Measurements from ENCODE around the gene DNAJC13. TPM values are rescaled to one million over a fixed set of nuclear protein-coding genes. Genes with fewer than 3 reads are reported as not detected.

Gene DNAJC13
- total and polyA plus RNA-seq, 2 experiments from 2014 or later, result 15.1 to 55.4 TPM

DNA sequence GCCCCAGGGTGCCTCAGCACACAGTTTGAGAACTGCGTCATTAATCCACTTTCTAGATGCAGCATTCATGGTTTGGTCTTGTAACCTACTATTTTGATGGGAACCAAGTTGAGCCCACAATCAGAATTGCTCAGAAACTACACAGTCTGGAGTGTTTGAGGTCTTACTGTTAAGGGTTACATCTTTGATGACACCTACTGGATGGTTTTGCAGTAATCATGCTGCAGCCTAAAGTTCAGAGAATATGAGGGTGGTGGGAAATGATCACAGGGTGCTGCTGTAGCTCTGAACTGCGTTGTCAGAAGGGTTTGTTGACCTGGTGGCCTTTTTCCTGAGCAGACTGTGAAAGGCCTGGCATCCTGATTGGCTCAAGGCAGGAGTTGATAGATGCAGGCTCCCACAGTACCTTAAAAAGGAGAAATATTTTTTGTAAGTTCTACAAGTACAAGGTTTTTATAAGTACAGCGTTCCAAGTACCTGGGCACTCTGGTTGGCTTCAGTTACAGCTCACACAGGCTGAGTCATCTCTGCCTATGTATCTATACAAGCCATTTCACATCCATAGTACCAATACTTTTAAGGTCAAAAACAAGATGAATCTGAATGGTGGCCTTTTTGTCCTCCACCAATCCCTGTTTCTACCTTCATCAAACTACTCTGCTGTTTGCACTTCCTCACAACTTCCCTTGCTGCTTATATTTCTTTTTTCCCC lies 119.3 kb downstream of the DNAJC13 start:
- Histone ChIP-seq H3K36me3 (replicated peaks; ENCODE audit: insufficient read depth, low read depth) (no peaks in the 10 kb centered on the region), H3K4me1 (ENCODE audit: insufficient read depth) (peaks cover 10% of the 10 kb centered on the region), H3K79me2 (no peaks in the 10 kb centered on the region), H3K27me3 (no peaks in the 10 kb centered on the region), H3K27ac (no peak overlapping the region), H2AFZ (no peak overlapping the region), H3K4me3 (no peak overlapping the region), H3K4me2 (no peak overlapping the region), H3K9me3 (ENCODE audit: low read depth) (no peaks in the 10 kb centered on the region), H4K20me1 (ENCODE audit: insufficient read depth, poor library complexity, severe bottlenecking) (no peaks in the 10 kb centered on the region), H3K9me2 (replicated peaks; ENCODE audit: insufficient read depth) (no peaks in the 10 kb centered on the region)
- TF ChIP-seq EZH2phosphoT487 (IDR thresholded peaks at IDR 0.05; ENCODE audit: low read depth, severe bottlenecking, unreplicated experiment), result no peak
- WGBS (ENCODE audit: low lambda C conversion rate, missing lambda C conversion rate), result 100% methylated on average over 3 of the region's 3 CpGs
- DNase-seq (ENCODE audit: low spot score), result no peak

GRCh38 chr3:132537297-132537696 lies 120.0 kb downstream of the DNAJC13 start:
- H3K27me3 ChIP-seq, result no peaks in the 10 kb centered on the region
- H2AFZ ChIP-seq, result no peak overlapping the region
- no peak overlapping the region for H3K27ac ChIP-seq
- H3K36me3 ChIP-seq (replicated peaks; ENCODE audit: insufficient read depth, low read depth), result no peaks in the 10 kb centered on the region
- TF ChIP-seq, protein P1, sequence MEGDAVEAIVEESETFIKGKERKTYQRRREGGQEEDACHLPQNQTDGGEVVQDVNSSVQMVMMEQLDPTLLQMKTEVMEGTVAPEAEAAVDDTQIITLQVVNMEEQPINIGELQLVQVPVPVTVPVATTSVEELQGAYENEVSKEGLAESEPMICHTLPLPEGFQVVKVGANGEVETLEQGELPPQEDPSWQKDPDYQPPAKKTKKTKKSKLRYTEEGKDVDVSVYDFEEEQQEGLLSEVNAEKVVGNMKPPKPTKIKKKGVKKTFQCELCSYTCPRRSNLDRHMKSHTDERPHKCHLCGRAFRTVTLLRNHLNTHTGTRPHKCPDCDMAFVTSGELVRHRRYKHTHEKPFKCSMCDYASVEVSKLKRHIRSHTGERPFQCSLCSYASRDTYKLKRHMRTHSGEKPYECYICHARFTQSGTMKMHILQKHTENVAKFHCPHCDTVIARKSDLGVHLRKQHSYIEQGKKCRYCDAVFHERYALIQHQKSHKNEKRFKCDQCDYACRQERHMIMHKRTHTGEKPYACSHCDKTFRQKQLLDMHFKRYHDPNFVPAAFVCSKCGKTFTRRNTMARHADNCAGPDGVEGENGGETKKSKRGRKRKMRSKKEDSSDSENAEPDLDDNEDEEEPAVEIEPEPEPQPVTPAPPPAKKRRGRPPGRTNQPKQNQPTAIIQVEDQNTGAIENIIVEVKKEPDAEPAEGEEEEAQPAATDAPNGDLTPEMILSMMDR (IDR thresholded peaks at IDR 0.05; ENCODE audit: poor library complexity), result no peak
- TF ChIP-seq EZH2phosphoT487 (IDR thresholded peaks at IDR 0.05; ENCODE audit: low read depth, severe bottlenecking, unreplicated experiment) (no peak), EZH2 (IDR thresholded peaks at IDR 0.05; ENCODE audit: borderline replicate concordance) (no peak)
- H3K4me1 ChIP-seq (ENCODE audit: insufficient read depth), result peaks cover 10% of the 10 kb centered on the region
- no peaks in the 10 kb centered on the region for H3K9me3 ChIP-seq (ENCODE audit: low read depth)
- no peak overlapping the region for H3K4me2 ChIP-seq
- H3K9me2 ChIP-seq (replicated peaks; ENCODE audit: insufficient read depth), result no peaks in the 10 kb centered on the region
- no peak overlapping the region for H3K4me3 ChIP-seq
- H4K20me1 ChIP-seq (ENCODE audit: insufficient read depth, poor library complexity, severe bottlenecking), result no peaks in the 10 kb centered on the region
- 93% methylated on average over 1 of the region's 1 CpG for WGBS (ENCODE audit: low lambda C conversion rate, missing lambda C conversion rate)
- DNase-seq (ENCODE audit: low spot score), result no peak
- H3K79me2 ChIP-seq, result no peaks in the 10 kb centered on the region

DNA sequence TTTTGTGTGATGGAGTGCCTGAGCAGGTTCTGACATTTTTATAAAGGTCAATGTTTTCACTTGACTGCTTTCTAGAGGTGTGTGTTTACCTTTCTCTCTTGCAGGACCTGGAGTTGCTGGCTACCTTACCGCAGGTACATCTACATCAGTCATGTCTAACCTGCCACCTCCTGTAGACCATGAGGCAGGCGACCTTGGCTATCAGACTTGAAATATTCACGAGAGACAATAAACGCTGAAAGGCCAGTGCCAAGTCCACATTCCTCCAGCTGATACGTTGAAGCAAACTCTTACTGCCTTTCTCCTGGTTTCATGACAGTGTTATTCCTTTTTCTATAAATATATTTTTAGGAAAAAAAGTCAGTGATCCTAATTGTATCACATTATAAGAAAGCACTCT lies 120.8 kb downstream of the DNAJC13 start:
- no peaks in the 10 kb centered on the region for H3K27me3 ChIP-seq
- WGBS (ENCODE audit: low lambda C conversion rate, missing lambda C conversion rate), result 53% methylated on average over 5 of the region's 5 CpGs
- H3K79me2 ChIP-seq, result no peaks in the 10 kb centered on the region
- peak overlapping the region; percentile 10 for H3K4me2 ChIP-seq
- no peaks in the 10 kb centered on the region for H3K9me3 ChIP-seq (ENCODE audit: low read depth)
- H3K36me3 ChIP-seq (replicated peaks; ENCODE audit: insufficient read depth, low read depth), result no peaks in the 10 kb centered on the region
- peak; percentile 56 for DNase-seq (ENCODE audit: low spot score)
- H3K4me3 ChIP-seq, result no peak overlapping the region
- no peaks in the 10 kb centered on the region for H3K9me2 ChIP-seq (replicated peaks; ENCODE audit: insufficient read depth)
- H2AFZ ChIP-seq, result no peak overlapping the region
- peak overlapping the region; percentile 31 for H3K27ac ChIP-seq
- H3K4me1 ChIP-seq (ENCODE audit: insufficient read depth), result peaks cover 10% of the 10 kb centered on the region
- H4K20me1 ChIP-seq (ENCODE audit: insufficient read depth, poor library complexity, severe bottlenecking), result no peaks in the 10 kb centered on the region
- TF ChIP-seq EZH2phosphoT487 (IDR thresholded peaks at IDR 0.05; ENCODE audit: low read depth, severe bottlenecking, unreplicated experiment), result no peak
- TF ChIP-seq, protein P1 (IDR thresholded peaks at IDR 0.05; ENCODE audit: poor library complexity), result no peak
- TF ChIP-seq EZH2 (IDR thresholded peaks at IDR 0.05; ENCODE audit: borderline replicate concordance), result no peak

DNA sequence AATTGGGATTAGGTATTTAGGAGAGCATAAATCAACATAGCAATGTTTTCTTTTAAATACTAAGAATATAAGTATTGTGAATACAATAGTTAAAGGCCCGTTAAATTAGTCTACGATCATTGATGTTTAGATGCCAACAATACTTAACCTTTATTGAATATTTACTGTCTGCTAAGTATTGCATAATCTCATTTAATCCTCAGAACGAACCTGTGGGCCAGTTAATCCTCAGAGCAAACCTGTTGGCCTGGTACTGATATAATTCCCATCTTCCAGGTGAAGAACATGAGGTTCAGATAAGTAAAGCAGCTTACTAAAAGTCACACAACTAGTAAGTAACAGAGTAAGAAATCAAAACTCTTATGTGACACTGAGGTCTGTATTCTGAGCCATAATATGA lies 122.4 kb downstream of the DNAJC13 start:
- Histone ChIP-seq H3K9me2 (replicated peaks; ENCODE audit: insufficient read depth) (no peaks in the 10 kb centered on the region), H3K27ac (no peak overlapping the region), H3K36me3 (replicated peaks; ENCODE audit: insufficient read depth, low read depth) (no peaks in the 10 kb centered on the region), H3K4me1 (ENCODE audit: insufficient read depth) (peaks cover 16% of the 10 kb centered on the region), H3K4me3 (no peak overlapping the region), H3K27me3 (no peaks in the 10 kb centered on the region), H4K20me1 (ENCODE audit: insufficient read depth, poor library complexity, severe bottlenecking) (no peaks in the 10 kb centered on the region), H2AFZ (no peak overlapping the region), H3K9me3 (ENCODE audit: low read depth) (no peaks in the 10 kb centered on the region), H3K79me2 (no peaks in the 10 kb centered on the region), H3K4me2 (no peak overlapping the region)
- TF ChIP-seq EZH2 (IDR thresholded peaks at IDR 0.05; ENCODE audit: borderline replicate concordance) (no peak), EZH2phosphoT487 (IDR thresholded peaks at IDR 0.05; ENCODE audit: low read depth, severe bottlenecking, unreplicated experiment) (no peak)
- TF ChIP-seq, protein P1 (IDR thresholded peaks at IDR 0.05; ENCODE audit: poor library complexity), result no peak
- 56% methylated on average over 3 of the region's 3 CpGs for WGBS (ENCODE audit: low lambda C conversion rate, missing lambda C conversion rate)
- no peak for DNase-seq (ENCODE audit: low spot score)
